ENCODE measurements around the gene PAK6. TPM values are rescaled to one million over a fixed set of nuclear protein-coding genes. Genes with fewer than 3 reads are reported as not detected.
A peak's percentile ranks its signal among the peaks of the same experiment; 100 is the strongest.

The PAK6 gene
- total RNA-seq, 1 donor from 2014 or later: 9.7 TPM

DNA sequence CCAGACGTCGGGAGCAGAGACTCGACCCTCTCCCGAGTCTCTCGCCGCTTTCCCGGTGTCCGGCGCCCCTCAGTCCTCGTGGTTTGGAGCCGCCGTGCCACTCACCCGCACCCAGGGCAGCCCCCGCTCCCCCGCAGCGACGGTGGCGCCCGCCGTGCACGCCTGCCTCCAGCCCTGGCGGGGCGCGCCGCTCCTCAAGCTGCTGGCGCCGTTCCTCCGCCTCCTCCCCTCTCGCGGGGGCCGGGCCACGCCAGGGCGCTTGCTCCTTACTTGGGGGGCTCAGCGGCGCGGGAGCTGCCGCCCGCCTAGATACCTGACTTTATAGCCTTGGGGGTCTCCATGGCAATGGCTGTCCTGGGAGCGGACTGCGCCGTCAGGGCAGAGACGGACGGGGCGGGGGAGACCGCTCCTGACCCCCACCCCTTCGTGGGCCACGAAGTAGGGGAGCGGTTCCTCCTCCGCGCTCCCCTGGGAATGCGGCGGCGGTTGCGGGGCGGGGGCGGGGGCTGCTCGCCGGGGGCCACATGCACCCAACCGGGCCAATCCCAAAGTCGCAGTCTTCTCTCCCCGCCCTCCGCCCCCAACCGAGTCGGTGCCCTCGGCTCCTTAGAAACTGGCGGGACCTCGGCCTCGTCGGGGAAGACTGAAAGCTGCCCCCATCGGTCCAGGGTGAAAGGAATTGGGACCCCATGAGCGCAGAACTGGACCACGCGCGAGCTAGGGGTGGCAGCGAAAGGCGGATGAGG is 44.2 kb downstream of the PAK6 start, which contains the start of gene ANKRD63:
TSS of gene ANKRD63 (minus strand) at position 196 of the 746 bp plus-strand sequence. CDS start 478 bp downstream, outside the sequence.
- ATAC-seq (ENCODE audit: poor library complexity): peak; percentile 33
- no peak for DNase-seq
- intact Hi-C loops (cut with DNase I): loop anchor here (2.0 kb wide), 1 partner anchor 138 kb away; no protein-coding TSS in a partner anchor

DNA sequence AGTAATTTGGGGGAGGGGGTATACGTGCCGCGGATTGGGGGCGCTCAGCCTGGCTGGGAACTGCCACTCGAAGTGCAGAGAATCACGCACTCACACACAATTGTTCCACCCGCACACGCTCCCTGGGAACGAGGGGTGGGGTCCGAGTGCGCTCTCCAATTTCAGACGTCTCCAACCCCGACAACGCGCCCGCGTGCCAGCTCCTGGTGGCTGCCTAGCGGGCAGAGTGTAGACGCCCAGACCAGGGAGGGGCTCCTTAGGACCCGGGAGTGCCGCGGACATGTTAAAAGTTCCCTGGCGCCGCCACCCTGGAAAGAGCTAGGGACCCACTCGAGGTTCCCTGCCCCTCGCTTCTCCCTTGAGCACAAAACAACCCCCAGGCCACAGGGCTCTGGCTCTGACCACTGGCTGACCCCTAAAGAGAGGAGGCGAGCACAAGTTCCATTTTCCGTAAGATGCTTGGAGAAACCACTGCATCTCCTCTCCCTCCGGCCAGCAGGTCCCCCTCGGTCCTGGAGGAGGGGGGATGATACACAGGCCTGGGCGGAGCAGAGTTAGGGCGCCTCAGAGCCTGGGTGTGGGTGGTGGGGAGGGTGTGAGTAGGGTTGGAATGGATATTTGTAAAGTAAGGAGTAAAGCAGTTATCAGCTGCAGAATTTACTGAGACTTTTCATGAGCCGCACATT is 44.9 kb downstream of the PAK6 start:
- DNase-seq (no peak), ATAC-seq (ENCODE audit: poor library complexity) (no peak)
- intact Hi-C loops (cut with DNase I): loop anchor here (2.0 kb wide), 1 partner anchor 137 kb away; no protein-coding TSS in a partner anchor

DNA sequence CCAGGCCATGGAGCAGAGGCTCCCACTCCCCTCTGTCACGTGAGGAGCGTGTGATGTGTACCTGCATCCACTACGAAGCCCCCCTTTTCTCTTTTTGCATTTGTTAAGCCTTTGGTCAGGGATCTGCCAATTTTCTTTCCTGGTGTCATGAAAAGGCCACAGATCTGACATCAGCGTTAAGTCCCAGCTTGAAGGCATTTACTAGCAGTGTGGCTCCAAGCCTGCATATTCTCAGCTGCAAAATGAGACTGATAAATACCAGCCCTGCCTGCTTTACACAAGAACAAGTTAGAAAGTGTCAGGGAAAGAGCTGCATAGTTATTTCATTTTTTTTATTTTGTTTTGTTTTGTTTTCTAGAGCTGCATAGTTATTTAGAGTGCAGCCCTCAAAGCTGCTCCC is 46.3 kb downstream of the PAK6 start:
- ATAC-seq (ENCODE audit: poor library complexity) (no peak), DNase-seq (no peak)
- intact Hi-C loops (cut with DNase I): no loop called here

DNA sequence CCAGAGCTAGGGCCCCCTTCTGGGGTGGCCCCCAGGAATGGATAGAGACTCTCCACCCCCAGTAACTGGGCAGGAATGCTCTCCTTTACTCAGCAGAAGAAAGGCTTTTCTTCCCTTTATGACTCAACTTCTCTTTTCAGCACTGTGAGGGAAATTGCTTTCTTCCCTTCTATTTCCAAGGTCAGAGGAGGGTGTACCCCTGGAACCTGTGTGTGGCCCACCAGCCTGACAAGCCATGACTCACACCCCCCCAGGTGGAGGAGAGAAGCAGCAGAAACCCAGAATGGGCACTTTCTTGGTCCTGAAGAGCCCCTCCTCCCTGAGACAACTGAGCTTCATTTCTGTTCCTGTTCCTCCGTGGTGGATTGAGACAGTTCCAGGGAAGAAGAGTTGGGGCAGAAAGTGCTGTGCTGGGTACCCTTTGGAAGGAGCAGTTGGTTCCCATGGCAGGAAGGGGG is 46.7 kb downstream of the PAK6 start:
- DNase-seq (no peak), ATAC-seq (ENCODE audit: poor library complexity) (peak; percentile 3)
- intact Hi-C loops (cut with DNase I): no loop called here

DNA sequence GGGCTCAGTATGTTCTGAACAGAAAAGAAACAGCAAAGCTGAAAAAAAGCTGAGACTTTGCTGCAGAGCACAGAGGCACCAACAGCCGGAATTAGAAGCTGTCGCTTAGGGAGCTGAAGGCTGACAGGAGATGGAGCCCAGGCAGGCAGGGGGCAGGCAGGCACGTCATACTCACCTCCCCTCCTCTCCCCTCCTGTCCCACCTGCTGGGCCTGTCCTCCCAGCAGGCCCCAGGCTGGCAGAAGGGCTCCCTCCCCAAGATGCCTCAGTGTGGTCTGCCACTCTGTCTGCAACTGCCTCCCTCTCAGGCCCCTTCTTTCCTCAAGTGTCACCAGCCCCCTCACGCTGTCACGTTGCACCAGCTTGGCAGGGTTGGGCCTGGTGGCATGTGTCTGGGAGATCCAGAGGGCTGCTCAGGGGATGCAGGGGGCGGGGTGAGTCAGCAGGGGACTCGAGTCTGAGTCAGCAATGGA is 47.2 kb downstream of the PAK6 start:
- DNase-seq: no peak
- ATAC-seq (ENCODE audit: poor library complexity): peak; percentile 33
- intact Hi-C loops (cut with DNase I): no loop called here

DNA sequence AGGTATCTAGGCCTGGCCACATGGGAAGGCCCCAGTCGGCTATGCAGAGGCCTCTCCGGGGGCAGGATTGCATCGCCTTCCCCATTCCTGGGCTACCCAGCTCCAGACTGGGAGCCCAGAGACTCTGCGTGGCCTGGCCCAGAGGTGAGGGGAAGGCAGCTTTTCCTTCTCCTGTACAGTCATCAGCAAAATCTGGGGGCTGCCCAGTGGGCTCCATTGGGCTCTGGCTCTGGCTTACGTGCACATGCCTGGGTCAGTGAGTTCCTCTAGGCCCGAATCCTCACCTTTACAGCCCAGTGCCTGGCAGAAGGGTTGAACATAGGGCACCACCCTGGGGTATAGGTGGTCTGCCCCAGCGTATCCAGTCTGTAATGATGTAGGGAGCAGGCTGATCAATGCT is 47.9 kb downstream of the PAK6 start:
- ATAC-seq (ENCODE audit: poor library complexity) (no peak), DNase-seq (no peak)
- intact Hi-C loops (cut with DNase I): no loop called here

DNA sequence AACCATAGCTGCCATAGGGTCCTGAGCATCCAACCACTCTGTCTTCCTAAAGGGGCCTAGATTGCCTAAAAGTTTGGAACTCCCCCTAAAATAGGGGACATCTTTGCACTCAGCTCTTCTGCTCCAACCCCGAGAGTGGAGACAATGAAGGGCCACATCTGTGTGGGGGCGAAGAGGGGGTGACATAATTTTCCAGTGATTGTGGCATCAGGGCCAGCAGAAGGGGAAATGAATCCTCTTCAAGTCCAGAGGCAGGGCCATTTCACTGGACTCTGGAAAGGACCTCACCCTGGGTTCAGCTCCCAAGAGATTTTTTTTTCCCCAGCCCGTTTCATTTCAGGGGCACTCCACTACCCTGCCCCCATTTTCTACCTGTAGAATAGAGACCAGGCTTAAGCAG is 48.6 kb downstream of the PAK6 start:
- DNase-seq (no peak), ATAC-seq (ENCODE audit: poor library complexity) (no peak)
- intact Hi-C loops (cut with DNase I): no loop called here

DNA sequence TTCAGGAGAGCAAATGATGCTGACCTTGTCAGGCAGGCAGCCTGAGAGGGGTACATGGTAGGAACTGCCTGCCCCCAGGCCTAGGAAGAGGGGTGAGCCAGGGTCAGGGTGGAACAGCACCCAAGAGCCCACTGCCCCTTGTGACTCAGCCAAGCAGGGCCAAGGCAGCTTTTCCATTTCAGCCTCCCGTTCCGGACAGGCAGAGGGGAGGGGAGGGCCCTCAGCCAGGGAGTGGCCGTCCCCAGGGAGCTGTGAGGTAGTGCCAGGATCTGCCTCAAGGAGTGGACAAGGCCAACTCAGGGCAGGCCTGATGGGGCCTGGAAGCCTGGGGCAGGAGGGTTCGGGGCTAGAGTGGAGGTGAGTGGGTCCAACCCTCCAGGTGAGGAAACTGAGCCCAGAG is 49.1 kb downstream of the PAK6 start:
- ATAC-seq (ENCODE audit: poor library complexity): no peak

DNA sequence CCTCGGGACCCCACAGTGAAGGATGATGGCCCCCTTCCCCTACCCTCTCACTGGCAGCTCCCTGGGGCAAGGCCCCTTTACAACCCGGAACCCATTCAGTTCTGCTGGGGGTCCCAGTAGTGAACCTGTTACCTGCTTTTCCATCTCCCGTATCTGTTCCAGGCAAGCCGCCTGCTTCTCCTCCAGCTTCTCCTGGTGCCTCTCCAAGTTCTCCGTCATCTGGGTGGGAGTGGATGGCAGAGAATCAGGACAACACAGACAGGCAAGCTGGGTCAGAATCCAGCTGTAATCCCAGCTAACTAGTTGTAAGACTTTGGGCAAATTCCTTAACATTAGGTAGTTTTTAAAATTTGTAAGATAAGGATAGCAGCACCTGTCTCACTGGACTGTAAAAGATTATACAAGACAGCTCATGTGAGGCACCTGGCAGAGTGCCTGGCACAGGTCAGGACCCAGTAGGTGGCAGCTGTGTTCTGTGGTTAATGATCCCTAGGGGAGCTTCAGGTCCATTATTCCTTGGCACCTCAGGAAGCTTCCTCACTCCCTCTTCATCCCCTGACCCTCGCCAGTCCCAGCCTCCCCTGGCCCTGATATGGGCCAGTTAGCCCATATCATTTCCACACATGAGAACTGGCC is 50.4 kb downstream of the PAK6 start:
- peak; percentile 33 for ATAC-seq (ENCODE audit: poor library complexity)
- peak; percentile 67 for DNase-seq
- intact Hi-C loops (cut with DNase I): no loop called here

More for the DNA sequence above, 49.1 kb downstream of the PAK6 start:
- intact Hi-C loops (cut with DNase I): no loop called here
- DNase-seq: no peak

DNA sequence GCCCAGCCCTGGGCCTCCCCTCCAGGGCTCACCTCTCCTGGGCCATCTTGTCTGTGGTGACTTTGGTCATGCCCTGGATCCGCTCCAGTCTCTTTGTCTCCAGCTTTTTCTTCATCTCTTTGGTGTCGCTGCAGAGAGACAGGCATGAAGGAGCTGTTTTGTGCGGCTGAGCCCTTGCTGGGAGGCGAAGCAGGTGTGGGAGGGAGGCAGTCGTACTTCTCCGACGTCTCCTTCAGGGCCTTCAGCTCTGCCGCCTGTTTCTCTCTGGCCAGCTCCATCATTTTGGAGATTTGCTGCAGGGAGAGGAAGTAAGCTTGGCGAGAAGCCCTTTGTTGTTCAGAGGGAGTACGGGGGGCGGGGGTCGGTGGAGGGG is 51.7 kb downstream of the PAK6 start:
- no peak for DNase-seq
- intact Hi-C loops (cut with DNase I): no loop called here
- ATAC-seq (ENCODE audit: poor library complexity): no peak

DNA sequence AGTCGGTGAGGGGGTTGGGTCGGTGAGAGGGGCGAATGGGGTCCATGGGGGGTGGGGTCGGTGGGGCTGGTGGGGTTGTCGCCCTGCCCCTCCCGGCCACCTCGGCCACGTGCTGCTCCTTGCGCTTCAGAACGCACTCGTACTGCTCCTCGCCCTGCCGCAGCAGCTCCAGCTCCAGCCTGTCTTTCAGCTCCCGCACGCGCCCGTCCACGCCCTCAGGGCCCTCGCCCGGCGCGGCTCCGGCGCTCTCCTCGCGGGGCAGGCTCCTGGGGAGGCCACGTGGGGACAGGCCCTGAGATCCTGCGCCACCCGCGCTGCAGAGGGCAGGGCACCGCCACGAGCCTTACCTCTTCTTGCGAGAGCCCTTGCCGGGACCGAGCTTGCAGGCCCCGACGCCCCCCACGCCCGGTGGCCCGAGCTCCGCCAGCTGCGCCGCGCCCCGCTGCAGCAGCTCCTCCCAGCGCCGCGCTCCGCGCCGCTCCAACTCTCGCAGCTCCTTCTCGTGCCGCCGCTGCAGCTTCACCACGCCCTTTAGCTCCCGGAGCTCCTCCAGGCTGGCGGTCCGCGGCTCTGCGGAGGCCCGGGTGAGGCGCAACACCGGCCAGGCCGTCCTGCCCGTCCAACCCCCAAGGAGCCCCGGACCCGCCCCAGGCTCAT is 52.2 kb downstream of the PAK6 start:
- DNase-seq (peak; percentile 57), ATAC-seq (ENCODE audit: poor library complexity) (peak; percentile 55)
- intact Hi-C loops (cut with DNase I): no loop called here

DNA sequence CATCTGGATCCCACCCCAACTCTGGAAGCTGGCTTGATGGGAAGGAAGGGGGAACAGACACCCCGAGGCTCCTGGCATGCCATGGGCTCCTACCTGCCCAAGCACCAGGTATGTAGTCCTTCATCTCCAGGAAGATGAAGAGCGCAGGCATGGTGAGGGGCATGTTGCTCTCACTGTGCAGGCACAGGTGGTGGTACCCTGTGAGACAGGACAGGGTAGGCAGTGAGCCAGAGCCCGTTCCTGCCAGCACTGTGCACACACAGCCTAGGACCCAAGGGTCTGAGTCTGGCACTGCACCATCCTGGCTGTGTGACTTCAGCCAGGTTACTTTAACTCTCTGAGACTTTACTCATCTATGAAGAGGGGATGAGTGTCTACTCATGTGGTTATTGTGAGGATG is 53.4 kb downstream of the PAK6 start:
- intact Hi-C loops (cut with DNase I): no loop called here
- DNase-seq: peak; percentile 8
- no peak for ATAC-seq (ENCODE audit: poor library complexity)

DNA sequence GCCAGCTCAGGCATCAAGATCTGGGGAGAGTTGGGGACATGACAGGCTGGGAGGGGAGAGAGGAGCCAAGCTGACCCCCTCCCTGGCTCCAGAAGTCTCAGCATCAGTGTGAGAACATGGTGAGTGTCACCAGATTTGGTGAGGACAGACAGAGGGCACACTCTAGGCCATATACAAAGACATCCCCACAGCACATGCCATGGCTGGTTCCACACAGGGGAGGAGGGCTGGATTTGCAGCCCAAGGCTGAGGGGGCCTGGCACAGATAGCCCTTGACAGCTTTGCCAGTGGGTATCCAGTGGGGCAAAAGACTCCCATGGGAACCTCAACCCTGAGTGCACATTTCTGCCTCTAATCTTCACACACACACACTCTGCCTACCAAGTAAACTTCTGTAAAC is 54.1 kb downstream of the PAK6 start:
- ATAC-seq (ENCODE audit: poor library complexity) (no peak), DNase-seq (peak; percentile 17)
- intact Hi-C loops (cut with DNase I): no loop called here

DNA sequence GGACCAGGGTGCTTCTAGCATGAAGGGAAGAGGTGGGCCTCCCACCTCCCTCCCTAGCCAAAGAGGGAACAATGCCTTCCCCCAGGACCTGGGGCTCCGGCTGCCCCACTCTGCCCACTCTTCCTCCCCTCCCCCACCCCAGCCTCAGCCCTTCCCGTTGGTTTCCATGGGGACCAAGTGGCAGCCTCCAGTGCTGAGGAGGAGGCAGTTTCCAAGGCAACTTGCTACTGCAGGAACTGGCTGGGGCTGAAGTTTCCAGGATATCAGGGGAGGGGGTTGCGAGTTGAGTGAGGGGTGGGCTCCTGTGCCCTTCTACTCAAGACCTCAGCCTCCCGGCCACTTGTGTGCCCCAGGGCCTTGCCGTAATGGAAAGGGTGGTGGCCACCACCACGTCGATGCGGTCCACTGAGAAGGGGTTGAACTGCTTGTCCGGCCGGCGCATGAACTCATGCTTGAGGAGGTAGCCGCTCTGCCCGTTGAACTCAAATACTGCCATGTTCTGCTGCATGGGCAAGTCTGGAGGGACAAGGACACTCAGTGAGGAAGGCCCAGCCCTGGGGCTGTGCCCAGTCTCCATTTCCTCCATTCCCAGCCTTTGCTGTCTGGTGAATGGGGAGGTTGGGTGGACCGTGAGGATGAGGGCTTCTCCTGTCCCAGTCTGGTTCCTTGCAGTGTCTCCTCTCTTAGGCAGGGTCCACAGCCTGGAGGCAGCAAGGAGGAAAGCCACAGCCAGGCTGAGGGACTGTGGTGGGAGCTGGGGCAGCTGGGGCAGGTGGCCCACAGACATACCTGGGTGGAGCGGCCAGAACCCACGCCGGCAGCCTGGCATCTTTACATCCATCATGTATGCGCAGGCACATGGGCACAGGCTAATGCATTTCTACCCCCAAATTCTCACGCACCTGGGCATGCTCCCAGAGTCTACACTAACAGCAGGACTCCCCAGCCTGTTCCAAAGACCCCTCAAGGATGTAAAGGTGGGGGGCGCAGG is 55.3 kb downstream of the PAK6 start:
- intact Hi-C loops (cut with DNase I): no loop called here
- peak; percentile 27 for DNase-seq
- no peak for ATAC-seq (ENCODE audit: poor library complexity)

DNA sequence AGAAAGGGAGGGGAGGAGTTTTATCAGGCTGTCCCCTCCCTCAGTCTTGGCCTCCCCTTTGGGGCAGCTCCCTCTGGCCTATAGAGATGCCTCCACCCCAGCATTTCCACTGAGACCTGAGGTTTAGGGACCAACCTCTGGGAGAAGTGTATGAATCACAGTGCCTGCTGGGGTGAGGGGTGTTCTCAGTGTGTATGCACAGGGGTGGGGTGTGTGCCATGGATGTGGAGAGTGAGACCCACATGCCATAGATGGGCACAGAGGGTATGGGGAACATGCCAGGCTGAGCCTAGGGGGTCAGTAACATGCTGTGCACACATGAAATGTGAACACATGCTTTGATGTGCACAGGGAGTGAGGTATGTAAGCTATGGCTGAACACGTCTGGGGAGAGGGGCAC is 56.4 kb downstream of the PAK6 start:
- intact Hi-C loops (cut with DNase I): no loop called here
- no peak for ATAC-seq (ENCODE audit: poor library complexity)
- no peak for DNase-seq

DNA sequence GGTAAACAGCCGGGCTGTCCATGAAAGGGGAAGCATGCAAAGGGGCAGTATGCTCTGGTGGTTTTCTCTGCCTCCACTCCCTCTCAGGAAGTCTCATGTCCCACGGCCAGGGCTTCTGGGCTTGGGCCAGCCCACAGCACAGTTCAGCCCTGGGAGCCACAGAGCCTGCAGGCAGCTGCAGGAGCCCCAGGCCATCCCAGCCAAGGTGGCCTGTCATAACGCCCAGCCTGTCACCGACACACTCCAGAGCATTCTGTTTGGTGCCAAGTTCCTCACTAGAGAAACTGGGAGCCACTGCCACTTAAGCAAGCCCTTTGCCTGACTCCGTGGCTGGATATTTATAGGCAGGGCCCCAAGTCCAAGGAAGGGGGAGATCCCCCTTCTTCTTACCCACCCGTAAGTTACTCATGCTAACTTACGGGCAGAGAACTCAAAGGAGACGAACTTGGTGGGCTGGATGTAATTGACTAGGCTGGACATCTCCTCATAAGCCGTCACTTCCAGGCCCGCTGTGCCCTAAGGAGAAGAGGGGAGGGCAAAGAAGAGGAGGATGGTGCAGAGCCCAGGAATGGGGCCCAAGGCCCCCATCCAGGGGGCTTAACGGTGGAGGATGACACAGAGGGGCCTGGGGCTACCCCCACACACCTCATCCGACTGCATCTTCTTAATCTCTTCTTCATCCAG is 57.2 kb downstream of the PAK6 start:
- peak; percentile 92 for ATAC-seq (ENCODE audit: poor library complexity)
- intact Hi-C loops (cut with DNase I): no loop called here
- peak; percentile 86 for DNase-seq

DNA sequence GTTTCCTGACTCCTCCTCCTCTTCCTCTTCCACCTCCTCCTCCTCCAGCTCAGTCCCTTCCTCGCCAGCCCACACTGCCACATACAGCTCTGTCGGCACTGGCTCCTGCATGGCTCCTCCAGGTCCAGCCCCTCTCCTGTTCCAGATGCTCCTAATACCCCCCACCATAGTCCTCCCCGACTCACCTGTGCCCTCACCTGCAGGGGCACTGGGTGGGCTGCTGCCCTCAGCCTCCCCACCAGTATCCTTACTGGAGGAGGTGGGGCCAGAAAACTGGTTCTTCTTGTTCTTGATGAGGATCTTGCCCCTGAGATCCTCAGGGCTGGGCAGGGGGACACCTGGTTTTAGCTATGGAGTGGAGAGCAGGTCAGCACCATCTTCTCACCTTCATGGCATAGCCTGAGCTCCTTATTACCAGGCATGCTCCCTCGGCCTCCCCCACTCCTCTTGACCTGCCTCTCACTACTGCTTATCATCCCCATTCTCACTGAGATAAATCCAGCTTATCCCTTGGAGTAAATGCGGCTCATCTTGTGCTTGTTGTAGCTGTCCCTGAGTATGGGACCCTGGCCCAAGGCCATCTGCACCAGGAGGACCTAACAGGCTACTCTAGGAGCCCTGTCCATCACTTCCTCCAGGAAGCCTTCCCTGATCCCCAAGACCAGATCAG is 57.8 kb downstream of the PAK6 start:
- DNase-seq: peak; percentile 26
- intact Hi-C loops (cut with DNase I): no loop called here
- ATAC-seq (ENCODE audit: poor library complexity): no peak
